GM19351 (cell line): Measurements from ENCODE around the gene CRELD1.
"Not testable (repeated sequence)": the region's sequence is repeated elsewhere in the genome, so short reads cannot be mapped to it uniquely, and the experiment has no call there.

Source experiments
- ATAC-seq: cut with Tn5 transposase; IDR thresholded peaks from one replicate; pipeline ENCODE4 v1.9.1; 2021; ENCODE audit warnings: mild to moderate bottlenecking, moderate library complexity; ENCODE audit not compliant: unreplicated experiment

The CRELD1 gene

DNA sequence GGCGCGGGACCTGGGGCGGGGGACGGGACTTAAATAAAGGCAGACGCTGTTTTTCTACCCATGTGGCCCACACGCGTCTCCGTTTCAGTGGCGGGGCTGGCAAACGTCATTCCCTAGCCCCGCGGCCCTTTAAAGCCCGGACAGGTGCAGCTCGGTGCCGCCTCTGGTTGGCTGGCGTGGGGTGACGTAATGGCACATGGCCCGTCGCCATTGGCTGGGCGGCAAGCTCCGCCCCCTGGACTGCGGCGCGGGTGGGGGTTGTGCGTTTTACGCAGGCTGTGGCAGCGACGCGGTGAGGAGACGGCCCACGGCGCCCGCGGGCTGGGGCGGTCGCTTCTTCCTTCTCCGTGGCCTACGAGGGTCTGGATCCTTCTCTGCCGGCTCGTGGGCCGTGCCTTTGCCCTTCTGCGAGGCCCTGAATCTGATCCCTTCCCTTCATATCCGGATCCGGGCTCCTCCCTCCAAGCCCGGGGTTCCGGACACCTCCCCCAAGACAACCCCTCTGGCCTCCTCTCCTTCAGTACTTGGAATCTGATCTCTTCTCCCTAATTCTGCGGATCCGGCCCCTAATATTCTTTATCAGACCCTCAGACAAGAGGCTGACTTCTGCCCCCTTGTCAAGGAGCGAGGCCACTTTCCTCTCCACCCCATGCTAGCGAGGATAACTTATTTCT lies at the start of gene CRELD1:
Gene CRELD1, plus strand, starts transcription at position 274 of the 674 bp plus-strand sequence. CDS start 605 bp downstream, outside the sequence.
- ATAC-seq: peak; percentile 82

- no peak for ATAC-seq
Observed at GRCh38 chr3:9884555-9885165, 49.0 kb upstream of the CRELD1 start.

GRCh38 chr3:9886328-9886727 lies 47.3 kb upstream of the CRELD1 start:
- ATAC-seq: no peak

- ATAC-seq: no peak
Observed at GRCh38 chr3:9887480-9887879, 46.2 kb upstream of the CRELD1 start.

DNA sequence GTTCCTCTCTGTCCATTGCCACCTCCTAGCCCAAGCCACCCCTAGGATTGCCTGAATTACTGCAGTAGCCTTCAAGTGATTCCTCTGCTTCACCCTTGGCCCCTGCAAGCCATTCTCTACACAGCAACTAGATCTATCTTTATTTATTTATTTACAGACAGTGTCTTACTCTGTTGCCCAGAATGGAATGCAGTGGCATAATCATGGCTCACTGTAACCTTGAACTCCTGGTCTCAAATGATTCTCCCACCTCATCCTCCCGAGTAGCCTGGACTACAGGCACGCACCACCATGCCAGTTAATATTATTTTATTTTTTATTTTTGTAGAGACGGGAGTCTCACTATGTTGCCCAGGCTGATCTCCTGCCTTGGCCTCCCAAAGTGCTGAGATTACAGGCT lies 45.1 kb upstream of the CRELD1 start:
- no peak for ATAC-seq

DNA sequence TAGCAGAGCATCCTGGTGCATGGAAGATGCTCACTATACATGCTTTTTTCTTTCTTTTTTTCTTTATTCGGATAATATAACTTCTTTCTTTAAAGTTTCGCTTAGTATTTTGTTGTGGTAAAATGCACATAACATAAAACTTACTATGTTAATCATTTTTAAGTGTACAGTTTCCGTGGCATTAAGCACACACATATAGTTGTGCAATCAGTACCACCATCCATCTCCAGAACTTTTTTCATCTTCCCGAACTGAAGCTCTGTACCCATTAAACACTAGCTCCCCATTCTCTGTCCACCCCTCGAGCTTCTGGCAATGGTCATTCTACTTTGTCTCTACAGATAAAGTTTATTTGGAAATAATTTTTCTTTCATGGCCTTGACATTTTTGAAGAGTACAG lies 44.2 kb upstream of the CRELD1 start:
- no peak for ATAC-seq

GRCh38 chr3:9890249-9891071 lies 43.2 kb upstream of the CRELD1 start, which contains the start of gene JAGN1:
JAGN1 (plus strand) TSS chr3:9890610; CDS start chr3:9890723, 113 bp downstream.
- peak; percentile 79 for ATAC-seq

DNA sequence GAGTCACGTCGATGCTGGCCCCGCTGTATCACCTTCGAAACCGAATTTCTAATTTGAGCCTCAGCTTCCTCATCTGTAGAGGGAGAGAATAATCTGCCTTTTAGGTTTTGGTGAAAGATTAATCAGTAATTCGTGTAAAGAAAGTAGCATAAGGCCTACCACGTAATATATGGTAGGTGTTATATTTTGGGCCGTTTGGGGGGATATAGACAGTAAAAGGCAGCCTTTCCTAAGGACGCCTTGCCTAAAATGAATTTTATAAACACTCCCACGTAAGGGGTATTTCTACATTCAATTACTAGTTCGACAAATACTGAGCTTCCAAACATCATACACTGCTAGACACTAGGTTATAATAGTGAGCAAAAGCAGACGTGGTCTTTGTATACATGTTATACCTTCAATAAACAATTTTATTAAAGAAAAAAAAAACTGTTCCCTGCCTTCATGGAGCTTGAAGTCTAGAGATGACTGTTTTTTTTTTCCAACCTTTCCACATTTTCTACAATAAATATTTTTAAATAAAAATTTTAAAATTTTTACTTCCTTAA lies 42.5 kb upstream of the CRELD1 start:
- no peak for ATAC-seq

GRCh38 chr3:9893739-9894138 lies 39.9 kb upstream of the CRELD1 start:
- ATAC-seq: no peak

DNA sequence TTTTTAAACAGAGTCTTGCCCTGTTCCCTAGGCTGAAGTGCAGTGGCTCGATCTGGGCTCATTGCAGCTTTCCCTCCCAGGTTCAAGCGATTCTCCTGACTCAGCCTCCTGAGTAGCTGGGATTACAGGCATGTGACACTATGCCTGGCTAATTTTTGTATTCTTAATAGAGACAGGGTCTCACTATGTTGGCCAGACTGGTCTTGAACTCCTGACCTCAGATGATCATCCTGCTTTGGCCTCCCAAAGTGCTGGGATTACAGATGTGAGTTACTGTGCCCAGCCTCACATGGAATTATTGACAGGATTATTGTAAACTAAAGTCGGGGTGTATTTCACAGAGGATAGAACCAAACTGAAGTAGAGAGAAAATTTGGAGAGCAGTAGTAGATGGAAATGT lies 37.9 kb upstream of the CRELD1 start:
- not testable (repeated sequence) for ATAC-seq

DNA sequence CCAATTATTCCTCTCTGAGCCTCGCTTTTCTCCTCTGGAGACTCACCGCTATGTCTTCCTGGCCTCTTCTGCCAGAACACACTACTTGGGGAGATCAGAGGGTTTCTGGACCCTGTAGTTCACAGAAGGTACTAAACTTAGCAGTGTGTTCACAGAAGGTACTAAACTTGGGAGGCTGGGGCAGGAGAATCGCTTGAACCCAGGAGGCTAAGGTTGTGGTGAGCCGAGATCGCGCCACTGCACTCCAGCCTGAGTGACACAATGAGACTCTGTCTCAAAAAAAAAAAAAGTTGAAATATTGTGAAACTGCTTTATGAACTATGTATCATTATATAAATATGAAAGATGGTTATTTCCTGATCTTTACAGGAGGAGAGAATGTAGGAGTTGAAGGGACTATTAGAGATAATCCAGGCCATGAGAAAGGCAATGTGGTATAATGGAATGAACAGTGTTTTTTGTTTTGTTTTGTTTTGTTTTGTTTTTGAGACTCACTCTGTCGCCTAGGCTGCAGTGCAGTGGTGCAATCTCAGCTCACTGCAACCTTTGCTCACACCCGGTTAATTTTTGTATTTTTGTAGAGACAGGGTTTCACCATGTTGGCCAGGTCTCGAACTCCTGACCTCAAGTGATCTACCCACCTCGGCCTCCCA lies 36.8 kb upstream of the CRELD1 start:
- ATAC-seq: not testable (repeated sequence)

DNA sequence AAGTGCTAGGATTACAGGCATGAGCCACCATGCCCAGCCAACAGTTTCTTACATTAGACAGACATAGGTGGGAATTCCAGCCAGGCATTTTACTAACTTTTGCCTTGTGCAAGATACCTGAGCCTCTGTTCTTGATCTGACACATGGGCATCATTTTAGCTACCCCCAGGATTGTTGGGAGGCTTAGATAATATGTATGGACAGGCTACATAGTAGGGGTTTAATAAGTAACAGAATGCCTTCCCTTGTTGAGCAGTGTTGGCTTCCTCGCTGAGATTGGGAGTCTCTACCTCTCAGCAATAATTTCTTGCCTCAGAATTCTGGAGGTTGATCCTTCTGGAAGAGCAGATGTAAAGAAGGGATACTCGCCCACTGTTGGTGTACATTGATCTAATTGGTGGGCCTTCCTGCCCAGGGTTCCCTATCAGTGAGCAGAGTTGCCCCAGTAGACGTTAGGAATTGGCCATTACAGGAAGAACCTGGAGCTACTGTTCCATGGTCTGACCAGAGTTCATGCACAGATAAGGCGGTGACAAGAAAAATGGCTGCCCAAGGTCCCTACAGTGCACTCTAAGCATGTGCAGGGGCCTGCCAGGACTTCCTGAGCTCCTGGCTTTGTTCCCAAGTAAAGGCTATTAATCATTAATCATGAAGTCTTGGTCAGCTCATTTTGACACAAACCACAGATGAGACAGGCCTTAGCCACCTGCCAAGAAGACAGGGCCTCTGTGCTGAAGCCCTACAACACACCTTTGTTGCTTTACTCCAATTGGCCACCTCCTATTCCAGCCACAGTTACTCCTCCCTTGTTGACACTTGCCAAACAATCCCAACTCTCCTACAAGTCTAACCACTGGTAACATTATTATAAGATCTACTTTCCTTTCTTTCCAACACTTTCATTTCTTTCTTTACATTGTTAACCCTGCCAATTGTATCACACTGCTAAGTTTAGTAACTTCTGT lies 35.9 kb upstream of the CRELD1 start:
- ATAC-seq: no peak

GRCh38 chr3:9898467-9899241 lies 35.0 kb upstream of the CRELD1 start:
- ATAC-seq: no peak

GRCh38 chr3:9899289-9899791 lies 34.3 kb upstream of the CRELD1 start:
- no peak for ATAC-seq

- not testable (repeated sequence) for ATAC-seq
Observed at GRCh38 chr3:9900965-9901415, 32.6 kb upstream of the CRELD1 start.

DNA sequence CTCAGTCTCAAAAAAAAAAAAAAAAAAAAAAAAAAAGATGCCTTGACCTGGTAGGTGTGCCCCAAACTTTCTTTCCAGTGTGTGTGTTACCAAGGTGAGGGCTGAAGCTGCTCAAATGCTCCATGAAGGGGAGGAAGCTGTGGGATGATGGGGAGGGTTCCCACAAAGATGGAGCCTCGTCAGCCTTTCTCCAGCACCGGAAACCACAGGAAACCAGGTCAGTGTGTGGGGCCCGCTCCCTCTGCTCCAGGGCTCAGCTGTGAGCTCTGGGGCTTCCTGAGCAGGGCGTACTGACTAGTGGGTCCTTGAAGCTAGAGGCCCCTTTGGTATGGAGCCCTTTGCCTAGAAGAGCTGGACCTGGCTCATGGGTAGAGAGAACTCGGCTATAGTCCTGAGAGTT lies 31.7 kb upstream of the CRELD1 start:
- no peak for ATAC-seq

GRCh38 chr3:9902372-9903237 lies 31.0 kb upstream of the CRELD1 start, which contains the start of gene IL17RE:
IL17RE (plus strand) TSS chr3:9902848; CDS start chr3:9902933, 85 bp downstream.
- ATAC-seq: no peak

DNA sequence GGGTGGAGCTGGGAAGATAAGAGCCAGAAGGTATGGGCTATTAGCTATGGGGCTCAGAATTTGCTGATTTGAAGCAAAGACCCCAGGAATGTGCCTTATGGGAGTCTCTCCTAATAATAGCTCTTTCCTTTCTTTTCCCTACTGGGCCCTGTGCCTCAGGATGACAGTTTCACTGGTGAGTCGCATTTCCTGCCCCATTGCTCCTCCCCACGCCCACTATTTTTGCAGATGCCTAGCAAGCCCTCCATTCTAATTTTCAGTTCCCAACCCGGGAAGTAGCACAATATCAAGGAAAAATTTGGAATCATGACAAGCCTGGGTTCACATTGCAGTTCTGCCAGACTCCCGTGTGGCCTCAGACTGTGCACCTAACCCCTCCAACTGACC lies 30.4 kb upstream of the CRELD1 start:
- no peak for ATAC-seq
